K562 (cell line): ENCODE results near the gene DKK3. TPM values are rescaled to one million over a fixed set of nuclear protein-coding genes. Genes with fewer than 3 reads are reported as not detected.

Experiments used
- ATAC-seq: fragments of 200-7000 bp; cut with Tn5 transposase; 3 replicates; pipeline ENCODE4 v1.9.1; 2020; ENCODE audit warnings: moderate library complexity
- BruUV-seq: library from RNA; stranded (reverse); fragments of 400-500 nt; replicated peaks from 2 replicates; lab custom pipeline; 2021; lab: Mats Ljungman, UMichigan
- CTCF ChIA-PET: fragments of 300-600 bp; formaldehyde crosslinking; extraction: SDS; loops from one replicate; lab custom pipeline; 2021; ENCODE audit warnings: low intra/inter-chr PET ratio; lab: Yijun Ruan, JAX
- POLR2A ChIA-PET: fragments of 300-600, 350-650 bp; sonication (Branson Sonifier 250); formaldehyde crosslinking; extraction: SDS; loops from one replicate; lab custom pipeline; 2021; ENCODE audit warnings: antibody characterized with exemption, inconsistent platforms; lab: Yijun Ruan, JAX
- DNase-seq, 4 experiments: peaks; one replicate each; pipeline versions ENCODE4 v3.0.0 to v3.0.0-alpha.2; 2011 to 2018; ENCODE audit warnings: low spot score in 3 of 4, mixed read lengths in 3 of 4; ENCODE audit errors: extremely low read depth in 1 of 4
- FAIRE-seq: peaks from 2 replicates; lab custom pipeline; 2011; peaks lifted over from hg19 to GRCh38; lab: Jason Lieb, UNC
- H2AFZ ChIP-seq: 2 replicates; pipeline ENCODE4 v1.6.0; 2011; ENCODE audit warnings: low read depth, low read length, control low read depth, inconsistent platforms
- H3K27ac ChIP-seq: fragments of 200-600 bp; 3 replicates; pipeline ENCODE4 v1.8.0; 2011; ENCODE audit warnings: low read depth, mild to moderate bottlenecking, control low read depth, inconsistent platforms, low read length, moderate library complexity, mixed read lengths; ENCODE audit errors: extremely low read depth
- H3K27me3 ChIP-seq, 2 experiments: fragments of 300-600 bp in 1 of 2; 2 replicates in 1 of 2; 3 replicates in 1 of 2; pipeline versions ENCODE4 v1.6.0 to v1.8.0; 2011; ENCODE audit warnings: inconsistent platforms in 2 of 2, low read length in 2 of 2, mild to moderate bottlenecking in 1 of 2, mixed read lengths in 1 of 2, moderate library complexity in 1 of 2; ENCODE audit not compliant: control insufficient read depth in 2 of 2, insufficient read depth in 2 of 2
- H3K36me3 ChIP-seq: fragments of 300-600 bp; 3 replicates; pipeline ENCODE4 v1.8.0; 2011; ENCODE audit warnings: mild to moderate bottlenecking, low read length, inconsistent platforms; ENCODE audit not compliant: control insufficient read depth, insufficient read depth
- H3K4me1 ChIP-seq, 2 experiments: fragments of 200-600 bp in 1 of 2; replicated peaks in 1 of 2; 2 replicates in 1 of 2; 3 replicates in 1 of 2; pipeline versions ENCODE4 v1.5.1 to v1.8.0; 2011; ENCODE audit warnings: inconsistent platforms in 2 of 2, low read length in 2 of 2, mild to moderate bottlenecking in 1 of 2, mixed read lengths in 1 of 2, moderate library complexity in 1 of 2; ENCODE audit not compliant: control insufficient read depth in 2 of 2, insufficient read depth in 2 of 2
- H3K4me2 ChIP-seq: 2 replicates; pipeline ENCODE4 v1.6.1; 2011; ENCODE audit warnings: low read length, control low read depth, inconsistent platforms, mixed read lengths; ENCODE audit not compliant: insufficient read depth
- H3K4me3 ChIP-seq: fragments of 200-600 bp; sonication (generic), shearing (Covaris generic); 2 replicates; pipeline ENCODE4 v1.5.1; 2016; ENCODE audit warnings: control low read depth, inconsistent platforms
- H3K79me2 ChIP-seq: fragments of 200-600 bp; 3 replicates; pipeline ENCODE4 v1.8.0; 2011; ENCODE audit warnings: low read length, inconsistent platforms; ENCODE audit not compliant: control insufficient read depth, insufficient read depth
- H3K9ac ChIP-seq, 2 experiments: 2 replicates each; pipeline versions ENCODE4 v1.6.0 to v1.6.1; 2011; ENCODE audit warnings: low read depth in 2 of 2, low read length in 2 of 2, control low read depth in 1 of 2, inconsistent platforms in 1 of 2, mild to moderate bottlenecking in 1 of 2, mixed read lengths in 1 of 2; ENCODE audit not compliant: insufficient read depth in 1 of 2
- H3K9me1 ChIP-seq: one replicate; pipeline ENCODE4 v1.6.0; 2011; ENCODE audit warnings: inconsistent platforms, mild to moderate bottlenecking, low read length, moderate library complexity; ENCODE audit not compliant: control insufficient read depth, insufficient read depth
- H3K9me3 ChIP-seq: replicated peaks from 2 replicates; pipeline ENCODE4 v1.5.1; 2011; ENCODE audit warnings: low read depth, low read length, inconsistent platforms; ENCODE audit not compliant: control insufficient read depth, insufficient read depth
- H4K20me1 ChIP-seq: replicated peaks from 2 replicates; pipeline ENCODE4 v1.6.1; 2011; ENCODE audit warnings: low read length, inconsistent platforms, mixed read lengths; ENCODE audit not compliant: control insufficient read depth, insufficient read depth
- CEBPB ChIP-seq: fragments of 450-650 bp; IDR thresholded peaks from 2 replicates; pipeline ENCODE4 v1.6.1; 2016; ENCODE audit warnings: missing genetic modification characterization, missing compliant biosample characterization
- MCM5 ChIP-seq: fragments of 450-650 bp; IDR thresholded peaks from 2 replicates; pipeline ENCODE4 v1.6.1; 2016; ENCODE audit warnings: low read depth
- MIER1 ChIP-seq: fragments of 450-650 bp; IDR thresholded peaks from 2 replicates; pipeline ENCODE4 v1.6.1; 2016; ENCODE audit warnings: antibody characterized with exemption, mild to moderate bottlenecking, low read depth
- POLR2AphosphoS5 ChIP-seq: IDR thresholded peaks from 2 replicates; pipeline ENCODE4 v1.6.1; 2011; ENCODE audit warnings: mild to moderate bottlenecking, low read depth, low read length, moderate library complexity; ENCODE audit not compliant: control insufficient read depth, insufficient read depth
- SIRT6 ChIP-seq: IDR thresholded peaks from one replicate; pipeline ENCODE4 v1.6.1; 2012; ENCODE audit warnings: low read depth, mild to moderate bottlenecking, control low read depth, inconsistent platforms, low read length, moderate library complexity
- SMAD3 ChIP-seq: fragments of 450-650 bp; formaldehyde crosslinking; conservative IDR thresholded peaks from 2 replicates; pipeline ENCODE4 v1.4.0; 2020; ENCODE audit warnings: mild to moderate bottlenecking
- TCF7L2 ChIP-seq: fragments of 150-350 bp; IDR thresholded peaks from 2 replicates; pipeline ENCODE4 v1.6.1; 2016; ENCODE audit warnings: low read depth, mild to moderate bottlenecking, low read length, moderate library complexity
- ZFPM2 ChIP-seq: fragments of 250-450 bp; sonication (Bioruptor Pico); IDR thresholded peaks from 2 replicates; pipeline ENCODE4 v1.5.1; 2022; ENCODE audit warnings: mild to moderate bottlenecking
- ZNF146 ChIP-seq: IDR thresholded peaks from one replicate; pipeline ENCODE4 v1.6.1; 2018; ENCODE audit warnings: missing compliant biosample characterization; ENCODE audit not compliant: unreplicated experiment
- ZNF41 ChIP-seq: fragments of 250-450 bp; sonication (Bioruptor Pico); conservative IDR thresholded peaks from 2 replicates; pipeline ENCODE4 v1.4.0; 2020; ENCODE audit warnings: mild to moderate bottlenecking
- ZNF589 ChIP-seq: fragments of 200-800 bp; sonication (Bioruptor generic); IDR thresholded peaks from 2 replicates; pipeline ENCODE4 v1.6.1; 2016; ENCODE audit warnings: low read depth, missing genetic modification characterization, missing compliant biosample characterization
- WGBS: fragments of 100-300 bp; shearing (Covaris generic); methylation state at CpG from one replicate; pipeline ENCODE4 v1.1.6; 2016; ENCODE audit warnings: low coverage, mixed read lengths; ENCODE audit not compliant: insufficient coverage; ENCODE audit errors: missing lambda C conversion rate; 5-methylcytosine and 5-hydroxymethylcytosine counted together
- in situ Hi-C: fragments of 300-500 bp; cut with MboI; formaldehyde crosslinking; loops from 4 replicates; pipeline ENCODE4 v1.15.0; 2018; ENCODE audit warnings: inconsistent platforms, mixed read lengths
- intact Hi-C: fragments of 100-400 bp; cut with micrococcal nuclease; formaldehyde crosslinking; loops from 2 replicates; pipeline ENCODE4 v1.14.2; 2022
- polyA plus RNA-seq, 8 experiments: library from polyadenylated mRNA; depleted of rRNA in 4 of 8; stranded (reverse) in 5 of 8; unstranded in 3 of 8; fragments of >200 nt; fragmentation: Nextera tagmentation in 2 of 8; fragmentation: Illumina TruSeq in 1 of 8; extraction: Ambion mirVana in 2 of 8; extraction: Trizol in 1 of 8; gene quantifications; 2 replicates each; pipeline versions ENCODE4 v1.2.1 to v1.2.3, GENCODE V29; 2011 to 2014; ENCODE audit warnings: inconsistent platforms in 1 of 8, missing spikeins in 1 of 8
- total RNA-seq, 7 experiments: library from RNA; depleted of rRNA in 6 of 7; stranded (reverse); fragments of >200 nt in 6 of 7; fragmentation: Illumina TruSeq in 2 of 7; extraction: Trizol in 2 of 7; gene quantifications; 2 replicates each; pipeline versions ENCODE4 v1.2.1 to v1.2.3, GENCODE V29; 2011 to 2021; ENCODE audit warnings: low replicate concordance in 1 of 7
- TF ChIP-seq, protein P1 (sequence below): fragments of 250-450 bp; sonication (Bioruptor Pico); IDR thresholded peaks from 2 replicates; pipeline ENCODE4 v1.8.0; 2022; ENCODE audit warnings: inconsistent platforms, mild to moderate bottlenecking, moderate library complexity, borderline replicate concordance
- TF ChIP-seq, protein P2 (sequence below): fragments of 450-650 bp; formaldehyde crosslinking; IDR thresholded peaks from 2 replicates; pipeline ENCODE4 v1.4.0; 2020; ENCODE audit warnings: mild to moderate bottlenecking, moderate library complexity

Gene DKK3
- total and polyA plus RNA-seq, 9 of the 15 experiments (the other 6 are each of a cell fraction or from before 2014, with no cell fraction given): 0.14 to 0.85 (median 0.38) TPM; not detected in 6

DNA sequence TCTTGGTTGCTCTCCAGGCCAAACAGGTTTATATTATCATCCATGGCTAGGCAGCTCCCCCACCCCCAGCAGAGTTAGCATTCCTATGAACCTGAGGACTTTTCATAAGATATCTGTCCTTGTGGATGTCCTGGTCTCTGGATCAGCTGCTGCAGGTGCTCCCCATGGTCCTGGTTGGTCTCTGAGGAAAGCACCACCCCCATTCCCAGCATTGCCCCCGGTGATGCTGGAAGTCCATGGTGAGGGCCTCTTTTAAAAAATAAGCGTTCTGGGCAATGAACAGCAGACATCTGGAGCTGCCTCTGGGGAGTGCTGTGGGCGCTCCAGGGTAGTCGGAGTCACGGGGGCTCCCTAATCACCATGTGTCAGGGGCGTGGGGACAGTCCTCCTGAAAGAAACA lies 26.6 kb downstream of the DKK3 start:
- CTCF ChIA-PET: no interaction called here

DNA sequence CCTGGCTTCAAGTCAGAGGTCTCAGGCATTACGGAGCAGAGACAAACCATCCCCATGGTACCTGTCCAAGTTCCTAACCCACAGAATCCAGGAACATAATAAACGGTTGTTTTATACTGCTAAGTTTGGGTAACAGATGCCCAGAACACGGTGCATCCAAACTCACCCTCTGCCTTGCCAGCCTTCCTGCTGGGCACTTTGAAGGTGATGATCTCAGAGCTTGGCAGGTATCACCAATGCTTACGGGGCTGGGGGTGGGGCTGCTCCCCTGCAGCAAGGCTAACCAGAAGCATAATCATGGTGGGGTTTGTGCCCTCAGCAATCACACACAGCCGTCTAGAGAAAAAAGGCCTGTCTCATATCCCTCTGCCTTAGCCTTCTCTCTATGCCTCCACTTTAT lies 27.1 kb downstream of the DKK3 start:
- Histone ChIP-seq H3K4me3 (no peak overlapping the region), H3K9ac (no peak overlapping the region), H3K9me3 (0 out of 2 replicates have a peak, but pooled peaks cover 1% of the 10 kb centered on the region), H3K27me3 (peaks cover 6 to 52% of the 10 kb centered on the region in 2 experiments; a peak in 4 of 5 replicates), H4K20me1 (no peaks in the 10 kb centered on the region), H3K36me3 (no peaks in the 10 kb centered on the region), H3K4me2 (no peak overlapping the region), H3K4me1 (peaks cover 0 to 4% of the 10 kb centered on the region in 2 experiments; a peak in 3 of 5 replicates), H2AFZ (no peak overlapping the region), H3K79me2 (no peaks in the 10 kb centered on the region), H3K9me1 (no peaks in the 10 kb centered on the region), H3K27ac (no peak overlapping the region)
- BruUV-seq: no TSS peak
- FAIRE-seq: no peak
- ChIA-PET POLR2A (interaction anchor here (0.8 kb wide), 1 partner anchor 15 kb away, joined by 3 read pairs; no protein-coding TSS in a partner anchor), CTCF (no interaction called here)
- no peak for DNase-seq
- in situ Hi-C loops: no loop called here
- no peak for ATAC-seq
- intact Hi-C loops: no loop called here
- WGBS: 12% methylated on average over 5 of the region's 5 CpGs
- TF ChIP-seq SIRT6 (no peak), MCM5 (no peak), ZNF41 (CRISPR knock-in tag) (no peak), SMAD3 (CRISPR knock-in tag) (no peak), TCF7L2 (no peak), ZNF589 (CRISPR knock-in tag) (no peak), MIER1 (no peak)
- TF ChIP-seq, protein P1, sequence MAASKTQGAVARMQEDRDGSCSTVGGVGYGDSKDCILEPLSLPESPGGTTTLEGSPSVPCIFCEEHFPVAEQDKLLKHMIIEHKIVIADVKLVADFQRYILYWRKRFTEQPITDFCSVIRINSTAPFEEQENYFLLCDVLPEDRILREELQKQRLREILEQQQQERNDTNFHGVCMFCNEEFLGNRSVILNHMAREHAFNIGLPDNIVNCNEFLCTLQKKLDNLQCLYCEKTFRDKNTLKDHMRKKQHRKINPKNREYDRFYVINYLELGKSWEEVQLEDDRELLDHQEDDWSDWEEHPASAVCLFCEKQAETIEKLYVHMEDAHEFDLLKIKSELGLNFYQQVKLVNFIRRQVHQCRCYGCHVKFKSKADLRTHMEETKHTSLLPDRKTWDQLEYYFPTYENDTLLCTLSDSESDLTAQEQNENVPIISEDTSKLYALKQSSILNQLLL (CRISPR knock-in tag): no peak
- TF ChIP-seq, protein P2, sequence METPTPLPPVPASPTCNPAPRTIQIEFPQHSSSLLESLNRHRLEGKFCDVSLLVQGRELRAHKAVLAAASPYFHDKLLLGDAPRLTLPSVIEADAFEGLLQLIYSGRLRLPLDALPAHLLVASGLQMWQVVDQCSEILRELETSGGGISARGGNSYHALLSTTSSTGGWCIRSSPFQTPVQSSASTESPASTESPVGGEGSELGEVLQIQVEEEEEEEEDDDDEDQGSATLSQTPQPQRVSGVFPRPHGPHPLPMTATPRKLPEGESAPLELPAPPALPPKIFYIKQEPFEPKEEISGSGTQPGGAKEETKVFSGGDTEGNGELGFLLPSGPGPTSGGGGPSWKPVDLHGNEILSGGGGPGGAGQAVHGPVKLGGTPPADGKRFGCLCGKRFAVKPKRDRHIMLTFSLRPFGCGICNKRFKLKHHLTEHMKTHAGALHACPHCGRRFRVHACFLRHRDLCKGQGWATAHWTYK: no peak

More for the DNA sequence above, 26.6 kb downstream of the DKK3 start:
- POLR2A ChIA-PET: no interaction called here
- ATAC-seq (no peak), FAIRE-seq (no peak)
- H3K9me3 ChIP-seq: 0 out of 2 replicates have a peak, but pooled peaks cover 1% of the 10 kb centered on the region
- H3K4me2 ChIP-seq: no peak overlapping the region
- no TSS peak for BruUV-seq
- WGBS: 5% methylated on average over 6 of the region's 6 CpGs
- no peak overlapping the region for H3K4me3 ChIP-seq
- no peaks in the 10 kb centered on the region for H3K9me1 ChIP-seq
- H3K36me3 ChIP-seq: no peaks in the 10 kb centered on the region
- no peaks in the 10 kb centered on the region for H4K20me1 ChIP-seq
- H2AFZ ChIP-seq: no peak overlapping the region
- TF ChIP-seq, protein P1 (CRISPR knock-in tag): no peak
- no peak for TF ChIP-seq CEBPB (tag)
- TF ChIP-seq ZNF146 (CRISPR knock-in tag): no peak
- TF ChIP-seq ZFPM2 (CRISPR knock-in tag): no peak
- no peak for TF ChIP-seq POLR2AphosphoS5
- TF ChIP-seq, all 486 proteins: peak for 0
- H3K79me2 ChIP-seq: no peaks in the 10 kb centered on the region
- H3K4me1 ChIP-seq: peaks cover 0 to 4% of the 10 kb centered on the region in 2 experiments; a peak in 3 of 5 replicates
- no peak overlapping the region for H3K9ac ChIP-seq
- in situ Hi-C loops: no loop called here
- intact Hi-C loops: no loop called here
- H3K27me3 ChIP-seq: peaks cover 5 to 52% of the 10 kb centered on the region in 2 experiments; a peak in 4 of 5 replicates
- H3K27ac ChIP-seq: no peak overlapping the region
- no peak for DNase-seq
